Neural cell (in vitro differentiated cells): ENCODE data around the gene TRIM37.

Source experiments
- CTCF ChIP-seq: fragments of 450-650 bp; IDR thresholded peaks from 2 replicates; pipeline ENCODE4 v1.5.1; 2014; ENCODE audit warnings: antibody characterized with exemption, mild to moderate bottlenecking, moderate library complexity; ENCODE audit not compliant: poor library complexity, severe bottlenecking
- EP300 ChIP-seq: fragments of 450-650 bp; conservative IDR thresholded peaks from 2 replicates; pipeline ENCODE4 v1.6.1; 2014; ENCODE audit warnings: antibody characterized with exemption, mild to moderate bottlenecking, moderate library complexity; ENCODE audit not compliant: poor library complexity, severe bottlenecking
- EZH2 ChIP-seq: fragments of 200-600, 300-800 bp; shearing (Covaris generic), sonication (generic); IDR thresholded peaks from 2 replicates; pipeline ENCODE4 v1.6.1; 2014; ENCODE audit warnings: antibody characterized with exemption, low read length, borderline replicate concordance, mild to moderate bottlenecking; ENCODE audit not compliant: insufficient read depth, poor library complexity, severe bottlenecking
- MXI1 ChIP-seq: fragments of 450-650 bp; conservative IDR thresholded peaks from 2 replicates; pipeline ENCODE4 v1.6.1; 2014; ENCODE audit warnings: antibody characterized with exemption, mild to moderate bottlenecking; ENCODE audit not compliant: poor library complexity, severe bottlenecking
- RAD21 ChIP-seq: fragments of 450-650 bp; conservative IDR thresholded peaks from 2 replicates; pipeline ENCODE4 v1.6.1; 2014; ENCODE audit warnings: antibody characterized with exemption, mild to moderate bottlenecking, moderate library complexity
- SMC3 ChIP-seq: fragments of 450-650 bp; conservative IDR thresholded peaks from 2 replicates; pipeline ENCODE4 v1.6.1; 2014; ENCODE audit warnings: antibody characterized with exemption, mild to moderate bottlenecking, moderate library complexity; ENCODE audit not compliant: poor library complexity
- TAF1 ChIP-seq: IDR thresholded peaks from 2 replicates; pipeline ENCODE4 v1.6.1; 2012; ENCODE audit warnings: low read depth

- TF ChIP-seq EZH2 (no peak), CTCF (no peak), EP300 (no peak), RAD21 (no peak), SMC3 (no peak), TAF1 (no peak), MXI1 (no peak)
These were observed 33.3 kb upstream of the TRIM37 start for GRCh38 chr17:59139939-59140338.
